Fibroblast of the aortic adventitia (primary cell): Measurements from ENCODE around the gene E2F6. TPM values are rescaled to one million over a fixed set of nuclear protein-coding genes. Genes with fewer than 3 reads are reported as not detected.
"Not testable (repeated sequence)": the region's sequence is repeated elsewhere in the genome, so short reads cannot be mapped to it uniquely, and the experiment has no call there.

Experiments used
- DNase-seq: peaks from one replicate; pipeline ENCODE4 v3.0.0-alpha.2; 2010; ENCODE audit warnings: low read depth
- H3K4me3 ChIP-seq: 2 replicates; pipeline ENCODE4 v1.5.1; 2011; ENCODE audit warnings: low read depth, mild to moderate bottlenecking, control low read depth, low read length, moderate library complexity
- CTCF ChIP-seq: IDR thresholded peaks from 2 replicates; pipeline ENCODE4 v1.5.1; 2011; ENCODE audit warnings: mild to moderate bottlenecking, low read length, control low read depth, inconsistent platforms; ENCODE audit not compliant: insufficient read depth
- total RNA-seq: library from RNA; depleted of rRNA; stranded (reverse); fragments of >200 nt; gene quantifications from 2 replicates; pipeline ENCODE4 v1.2.3, GENCODE V29; 2012; ENCODE audit warnings: low replicate concordance

E2F6 gene
- total RNA-seq, 1 donor: 11.3 TPM

GRCh38 chr2:11405599-11406266 is 60.2 kb downstream of the E2F6 start:
- no peak for TF ChIP-seq CTCF
- H3K4me3 ChIP-seq: no peak overlapping the region
- DNase-seq: no peak

- not testable (repeated sequence) for H3K4me3 ChIP-seq, DNase-seq
Measured at GRCh38 chr2:11405074-11405406, 60.9 kb downstream of the E2F6 start.

- TF ChIP-seq CTCF: no peak
- DNase-seq: no peak
- no peak overlapping the region for H3K4me3 ChIP-seq
Measured at GRCh38 chr2:11404376-11405073, 61.4 kb downstream of the E2F6 start.

GRCh38 chr2:11402436-11402835 is 63.5 kb downstream of the E2F6 start:
- TF ChIP-seq CTCF: no peak
- no peak overlapping the region for H3K4me3 ChIP-seq
- no peak for DNase-seq

GRCh38 chr2:11399438-11399762 is 66.6 kb downstream of the E2F6 start:
- TF ChIP-seq CTCF: no peak
- DNase-seq: no peak
- no peak overlapping the region for H3K4me3 ChIP-seq

- DNase-seq: no peak
- no peak for TF ChIP-seq CTCF
- H3K4me3 ChIP-seq: no peak overlapping the region
Measured at GRCh38 chr2:11398750-11399437, 67.1 kb downstream of the E2F6 start.

GRCh38 chr2:11397513-11397912 is 68.4 kb downstream of the E2F6 start:
- H3K4me3 ChIP-seq: no peak overlapping the region
- TF ChIP-seq CTCF: no peak
- DNase-seq: no peak
